ENCODE results near the gene CREM. TPM values are rescaled to one million over a fixed set of nuclear protein-coding genes. Genes with fewer than 3 reads are reported as not detected.

The CREM gene
- total and polyA plus RNA-seq, 2 of the 8 experiments (the other 6 are each of a cell fraction or from before 2014, with no cell fraction given) = 18.7 to 21.9 TPM

DNA sequence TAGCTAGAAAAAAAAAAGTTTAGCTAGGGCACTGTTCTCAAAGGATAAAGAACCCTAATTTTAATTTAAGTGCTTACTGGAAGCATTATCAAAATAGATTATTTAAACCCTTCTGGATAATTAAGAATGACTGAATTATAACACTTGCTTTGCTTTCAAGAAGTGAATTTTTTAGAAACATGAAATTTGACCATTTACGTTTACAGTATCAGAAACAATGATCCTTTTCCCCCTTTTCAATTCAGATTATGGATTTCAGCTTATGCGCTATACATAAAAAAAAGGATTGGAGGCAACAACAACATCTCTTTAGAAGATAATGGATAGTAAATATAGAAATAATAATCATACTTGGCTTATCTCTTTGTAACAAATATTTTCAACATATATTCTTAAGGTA lies 39.2 kb downstream of the CREM start (continued):
- TF ChIP-seq BCL11A (IDR thresholded peaks at IDR 0.05; ENCODE audit: low read depth in 2 of 2, low read length in 2 of 2) (no peak), HDAC6 (IDR thresholded peaks at IDR 0.05; ENCODE audit: low read depth, low read length) (no peak), JUN (IDR thresholded peaks at IDR 0.05; ENCODE audit: low read depth, low read length) (no peak)
